Esophagus squamous epithelium (tissue), 4 donors: ENCODE results near the gene WHAMM.

Experiments used
- CTCF ChIP-seq, 6 experiments: fragments of 450-650 bp in 4 of 6; fragments of 200-600 bp in 2 of 6; sonication (generic) in 2 of 6; IDR thresholded peaks; one replicate each; pipeline ENCODE4 v1.5.1; 2016 to 2019; ENCODE audit warnings: antibody characterized with exemption in 6 of 6, mild to moderate bottlenecking in 4 of 6, moderate library complexity in 4 of 6
- POLR2A ChIP-seq, 4 donors: fragments of 450-650 bp; IDR thresholded peaks; one replicate each; pipeline ENCODE4 v1.6.1; 2017; ENCODE audit warnings: antibody characterized with exemption in 4 of 4, mild to moderate bottlenecking in 4 of 4, moderate library complexity in 3 of 4

DNA sequence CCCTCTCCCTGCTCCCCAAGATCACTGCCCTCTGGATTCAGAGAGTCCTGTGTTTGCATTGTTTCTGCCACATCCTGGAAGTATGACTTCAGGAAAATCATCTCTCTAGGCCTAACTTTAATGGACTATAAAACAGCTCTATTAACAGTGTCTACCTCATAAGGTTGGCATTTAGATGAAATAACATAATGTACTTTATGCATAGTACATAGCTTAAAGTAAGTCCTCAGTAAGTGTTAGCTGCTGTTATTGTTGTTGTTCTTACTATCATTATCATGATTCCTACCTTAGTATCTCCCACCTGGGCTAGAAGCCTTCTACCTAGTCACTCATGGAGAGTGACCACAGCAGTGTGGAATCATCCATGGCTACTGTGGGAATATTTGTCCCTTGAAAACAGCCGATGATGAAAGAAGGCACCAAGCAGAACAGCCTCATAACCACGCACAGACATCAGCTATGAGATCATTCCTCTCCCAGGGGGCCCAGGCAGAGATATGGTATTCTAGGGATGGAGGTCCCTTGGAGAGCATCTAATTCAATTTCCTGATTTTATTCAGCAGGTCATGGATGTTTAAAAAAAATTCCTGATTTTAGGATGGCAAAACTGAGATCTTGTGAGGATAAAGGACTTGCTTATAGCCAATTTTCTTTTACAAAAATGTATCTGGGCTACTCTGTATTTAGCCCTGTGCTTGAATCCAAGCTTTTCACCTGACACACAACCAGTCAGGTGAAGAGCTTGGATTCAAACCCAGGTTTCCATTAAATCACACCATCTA lies 5.4 kb upstream of the WHAMM start:
- no peak for TF ChIP-seq CTCF (IDR thresholded peaks at IDR 0.05)
- TF ChIP-seq POLR2A (IDR thresholded peaks at IDR 0.05), result no peak
